ENCODE data around the gene CASP8.

CASP8 gene

GRCh38 chr2:201307876-201308275 lies 47.5 kb downstream of the CASP8 start:
- H3K4me3 ChIP-seq (ENCODE audit: low read depth, low read length) = no peak overlapping the region
- no peaks in the 10 kb centered on the region for H3K27me3 ChIP-seq (ENCODE audit: control insufficient read depth, insufficient read depth, low read length)
- no peaks in the 10 kb centered on the region for H3K4me1 ChIP-seq (ENCODE audit: control insufficient read depth, insufficient read depth, low read length)
- H3K27ac ChIP-seq (ENCODE audit: low read depth, low read length) = no peak overlapping the region
- no peaks in the 10 kb centered on the region for H3K36me3 ChIP-seq (ENCODE audit: control insufficient read depth, insufficient read depth, low read length)
- H3K9me3 ChIP-seq (ENCODE audit: control insufficient read depth, insufficient read depth, low read depth, low read length) = no peaks in the 10 kb centered on the region
- H3K9ac ChIP-seq (ENCODE audit: low read length) = no peak overlapping the region

DNA sequence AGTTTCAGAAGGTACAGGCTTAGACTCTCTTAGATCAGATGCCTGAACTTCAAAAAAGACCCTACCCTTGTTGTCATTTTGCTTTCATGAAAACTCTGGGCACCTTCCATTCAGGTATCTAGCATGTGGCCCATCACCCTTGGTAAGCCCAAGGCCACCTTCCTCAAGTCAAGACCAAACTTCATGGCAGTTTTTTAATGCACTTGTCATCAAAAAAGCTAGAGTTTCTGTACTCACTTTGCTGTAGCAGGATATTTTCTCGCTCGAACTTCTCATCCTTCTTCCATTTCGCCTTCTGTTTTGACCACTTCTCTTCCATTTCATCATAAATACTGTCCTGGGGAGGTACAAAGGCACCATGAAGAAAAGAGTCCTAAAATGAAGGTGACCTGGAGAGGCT lies 48.6 kb downstream of the CASP8 start:
- Histone ChIP-seq H3K9me3 (ENCODE audit: control insufficient read depth, insufficient read depth, low read depth, low read length) (no peaks in the 10 kb centered on the region), H3K4me3 (ENCODE audit: low read depth, low read length) (no peak overlapping the region), H3K27me3 (ENCODE audit: control insufficient read depth, insufficient read depth, low read length) (no peaks in the 10 kb centered on the region), H3K27ac (ENCODE audit: low read depth, low read length) (no peak overlapping the region), H3K36me3 (ENCODE audit: control insufficient read depth, insufficient read depth, low read length) (no peaks in the 10 kb centered on the region), H3K4me1 (ENCODE audit: control insufficient read depth, insufficient read depth, low read length) (no peaks in the 10 kb centered on the region), H3K9ac (ENCODE audit: low read length) (no peak overlapping the region)

DNA sequence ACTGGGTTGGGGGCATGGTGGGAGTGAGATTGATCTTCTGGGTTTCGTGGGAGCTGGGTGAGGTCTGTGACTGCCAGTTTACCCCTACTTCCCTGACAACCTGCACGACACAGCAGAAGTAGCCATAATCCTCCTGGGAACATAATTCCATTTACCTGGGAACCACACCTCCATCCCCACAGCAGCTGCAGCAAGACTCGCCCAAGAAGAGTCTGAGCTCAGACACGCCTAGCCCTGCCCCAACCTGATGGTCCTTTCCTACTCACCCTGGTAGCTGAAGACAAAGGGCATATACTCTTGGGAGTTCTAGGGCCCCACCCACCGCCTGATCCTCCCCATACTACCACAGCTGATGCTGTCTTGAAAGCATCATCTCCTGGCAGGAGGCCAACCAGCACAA lies 53.0 kb downstream of the CASP8 start:
- H3K9ac ChIP-seq (ENCODE audit: low read length) = no peak overlapping the region
- H3K27me3 ChIP-seq (ENCODE audit: control insufficient read depth, insufficient read depth, low read length) = no peaks in the 10 kb centered on the region
- no peaks in the 10 kb centered on the region for H3K4me1 ChIP-seq (ENCODE audit: control insufficient read depth, insufficient read depth, low read length)
- no peak overlapping the region for H3K4me3 ChIP-seq (ENCODE audit: low read depth, low read length)
- H3K36me3 ChIP-seq (ENCODE audit: control insufficient read depth, insufficient read depth, low read length) = no peaks in the 10 kb centered on the region
- no peak overlapping the region for H3K27ac ChIP-seq (ENCODE audit: low read depth, low read length)
- no peaks in the 10 kb centered on the region for H3K9me3 ChIP-seq (ENCODE audit: control insufficient read depth, insufficient read depth, low read depth, low read length)

- no peak overlapping the region for H3K4me3 ChIP-seq (ENCODE audit: low read depth, low read length)
- H3K4me1 ChIP-seq (ENCODE audit: control insufficient read depth, insufficient read depth, low read length) = no peaks in the 10 kb centered on the region
- H3K27ac ChIP-seq (ENCODE audit: low read depth, low read length) = no peak overlapping the region
These were observed 59.2 kb downstream of the CASP8 start for GRCh38 chr2:201319511-201319910.

DNA sequence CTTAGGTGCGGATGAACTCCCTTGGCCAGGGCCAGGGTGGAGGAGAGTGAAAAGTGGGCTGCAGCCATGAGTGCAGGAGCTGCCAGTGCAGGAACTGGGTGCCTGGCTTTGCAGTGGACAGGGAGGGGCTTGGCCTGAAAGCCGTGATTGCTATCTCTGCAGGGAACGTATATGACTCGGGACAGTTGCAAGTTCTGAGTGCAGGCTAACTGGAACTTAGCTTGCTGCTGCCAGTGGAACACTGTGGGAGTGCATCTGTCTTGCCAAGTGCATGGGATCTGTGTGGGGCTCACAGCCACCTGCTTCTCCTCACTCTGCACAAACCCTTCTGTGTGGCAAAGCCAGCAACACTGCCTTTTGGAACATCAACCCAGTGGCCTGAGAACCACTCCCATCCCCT lies 59.9 kb downstream of the CASP8 start:
- H3K9me3 ChIP-seq (ENCODE audit: control insufficient read depth, insufficient read depth, low read depth, low read length) = 0 out of 2 replicates have a peak, but pooled peaks cover 2% of the 10 kb centered on the region
- no peak overlapping the region for H3K27ac ChIP-seq (ENCODE audit: low read depth, low read length)
- H3K4me3 ChIP-seq (ENCODE audit: low read depth, low read length) = no peak overlapping the region
- H3K36me3 ChIP-seq (ENCODE audit: control insufficient read depth, insufficient read depth, low read length) = no peaks in the 10 kb centered on the region
- H3K9ac ChIP-seq (ENCODE audit: low read length) = no peak overlapping the region
- no peaks in the 10 kb centered on the region for H3K4me1 ChIP-seq (ENCODE audit: control insufficient read depth, insufficient read depth, low read length)
- H3K27me3 ChIP-seq (ENCODE audit: control insufficient read depth, insufficient read depth, low read length) = no peaks in the 10 kb centered on the region

More at GRCh38 chr2:201319511-201319910, 59.2 kb downstream of the CASP8 start:
- no peak overlapping the region for H3K9ac ChIP-seq (ENCODE audit: low read length)
- H3K27me3 ChIP-seq (ENCODE audit: control insufficient read depth, insufficient read depth, low read length) = no peaks in the 10 kb centered on the region
- H3K36me3 ChIP-seq (ENCODE audit: control insufficient read depth, insufficient read depth, low read length) = no peaks in the 10 kb centered on the region
- 0 out of 2 replicates have a peak, but pooled peaks cover 2% of the 10 kb centered on the region for H3K9me3 ChIP-seq (ENCODE audit: control insufficient read depth, insufficient read depth, low read depth, low read length)

- Histone ChIP-seq H3K4me3 (ENCODE audit: low read depth, low read length) (no peak overlapping the region), H3K4me1 (ENCODE audit: control insufficient read depth, insufficient read depth, low read length) (no peaks in the 10 kb centered on the region), H3K36me3 (ENCODE audit: control insufficient read depth, insufficient read depth, low read length) (no peaks in the 10 kb centered on the region), H3K9ac (ENCODE audit: low read length) (no peak overlapping the region), H3K27me3 (ENCODE audit: control insufficient read depth, insufficient read depth, low read length) (no peaks in the 10 kb centered on the region), H3K9me3 (ENCODE audit: control insufficient read depth, insufficient read depth, low read depth, low read length) (0 out of 2 replicates have a peak, but pooled peaks cover 2% of the 10 kb centered on the region), H3K27ac (ENCODE audit: low read depth, low read length) (no peak overlapping the region)
These were observed 60.4 kb downstream of the CASP8 start for GRCh38 chr2:201320701-201321100.

- Histone ChIP-seq H3K27me3 (ENCODE audit: control insufficient read depth, insufficient read depth, low read length) (no peaks in the 10 kb centered on the region), H3K4me1 (ENCODE audit: control insufficient read depth, insufficient read depth, low read length) (no peaks in the 10 kb centered on the region), H3K9me3 (ENCODE audit: control insufficient read depth, insufficient read depth, low read depth, low read length) (0 out of 2 replicates have a peak, but pooled peaks cover 4% of the 10 kb centered on the region), H3K27ac (ENCODE audit: low read depth, low read length) (no peak overlapping the region), H3K4me3 (ENCODE audit: low read depth, low read length) (no peak overlapping the region), H3K36me3 (ENCODE audit: control insufficient read depth, insufficient read depth, low read length) (no peaks in the 10 kb centered on the region), H3K9ac (ENCODE audit: low read length) (no peak overlapping the region)
These were observed 62.4 kb downstream of the CASP8 start for GRCh38 chr2:201322772-201323171.

GRCh38 chr2:201327678-201328077 lies 67.3 kb downstream of the CASP8 start:
- H3K4me3 ChIP-seq (ENCODE audit: low read depth, low read length) = no peak overlapping the region
- no peaks in the 10 kb centered on the region for H3K4me1 ChIP-seq (ENCODE audit: control insufficient read depth, insufficient read depth, low read length)
- H3K36me3 ChIP-seq (ENCODE audit: control insufficient read depth, insufficient read depth, low read length) = no peaks in the 10 kb centered on the region
- no peak overlapping the region for H3K27ac ChIP-seq (ENCODE audit: low read depth, low read length)
- H3K27me3 ChIP-seq (ENCODE audit: control insufficient read depth, insufficient read depth, low read length) = no peaks in the 10 kb centered on the region
- no peak overlapping the region for H3K9ac ChIP-seq (ENCODE audit: low read length)
- H3K9me3 ChIP-seq (ENCODE audit: control insufficient read depth, insufficient read depth, low read depth, low read length) = 0 out of 2 replicates have a peak, but pooled peaks cover 4% of the 10 kb centered on the region

- Histone ChIP-seq H3K4me3 (ENCODE audit: low read depth, low read length) (no peak overlapping the region), H3K9me3 (ENCODE audit: control insufficient read depth, insufficient read depth, low read depth, low read length) (0 out of 2 replicates have a peak, but pooled peaks cover 2% of the 10 kb centered on the region)
These were observed 69.1 kb downstream of the CASP8 start for GRCh38 chr2:201329409-201329808.

More at GRCh38 chr2:201329409-201329808, 69.1 kb downstream of the CASP8 start:
- Histone ChIP-seq H3K4me1 (ENCODE audit: control insufficient read depth, insufficient read depth, low read length) (no peaks in the 10 kb centered on the region), H3K36me3 (ENCODE audit: control insufficient read depth, insufficient read depth, low read length) (no peaks in the 10 kb centered on the region), H3K27ac (ENCODE audit: low read depth, low read length) (no peak overlapping the region), H3K27me3 (ENCODE audit: control insufficient read depth, insufficient read depth, low read length) (no peaks in the 10 kb centered on the region), H3K9ac (ENCODE audit: low read length) (no peak overlapping the region)
